ENCODE results near the gene TDG.
"Not testable (repeated sequence)": the region's sequence is repeated elsewhere in the genome, so short reads cannot be mapped to it uniquely, and the experiment has no call there.

Gene TDG

GRCh38 chr12:103960616-103961227, 5.0 kb upstream of the TDG start:
- DNase-seq (ENCODE audit: low read depth) = no peak

DNA sequence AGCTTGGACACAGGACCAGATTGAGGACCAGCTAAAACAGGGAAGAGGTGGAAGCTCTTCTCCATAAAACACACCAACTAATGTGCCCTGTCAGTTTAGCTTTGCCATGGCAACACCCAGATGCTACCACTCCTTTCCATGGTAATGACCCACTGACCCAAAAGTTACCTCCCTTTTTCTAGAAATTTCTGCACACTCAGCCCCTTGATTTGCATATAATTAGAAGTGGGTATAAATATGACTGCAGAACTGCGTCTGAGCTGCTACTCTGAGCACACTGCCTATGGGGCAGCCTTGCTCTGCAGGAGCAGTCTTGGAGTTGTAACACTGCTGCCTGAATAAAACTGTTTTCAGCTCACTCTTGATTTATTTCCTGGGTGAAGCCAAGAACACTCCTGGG, 3.2 kb upstream of the TDG start:
- DNase-seq (ENCODE audit: low read depth) = no peak

GRCh38 chr12:103964805-103965204, 867 bp upstream of the TDG start:
- no peak for DNase-seq (ENCODE audit: low read depth)

DNA sequence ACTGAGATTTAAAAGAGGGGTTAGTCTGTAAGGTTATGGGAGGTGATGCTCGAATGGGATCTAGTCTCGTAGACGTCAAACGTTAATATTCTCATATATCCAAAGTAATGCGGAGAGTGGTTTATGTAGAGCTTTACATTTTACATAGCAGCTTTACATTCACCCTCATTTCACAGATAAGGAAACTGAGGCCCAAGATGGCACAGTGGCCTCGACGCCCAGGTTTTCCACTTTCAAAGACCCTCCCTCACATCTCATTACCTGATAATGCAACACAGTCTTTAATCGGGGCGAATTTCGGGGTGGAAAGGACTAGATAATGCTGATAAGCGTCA, 450 bp upstream of the TDG start:
- DNase-seq (ENCODE audit: low read depth) = no peak

- DNase-seq (ENCODE audit: low read depth) = no peak
Measured at GRCh38 chr12:103966736-103967135, 1.1 kb downstream of the TDG start.

GRCh38 chr12:103969391-103969790, 3.7 kb downstream of the TDG start:
- DNase-seq (ENCODE audit: low read depth) = no peak

GRCh38 chr12:103973909-103974308, 8.2 kb downstream of the TDG start:
- DNase-seq (ENCODE audit: low read depth) = no peak

DNA sequence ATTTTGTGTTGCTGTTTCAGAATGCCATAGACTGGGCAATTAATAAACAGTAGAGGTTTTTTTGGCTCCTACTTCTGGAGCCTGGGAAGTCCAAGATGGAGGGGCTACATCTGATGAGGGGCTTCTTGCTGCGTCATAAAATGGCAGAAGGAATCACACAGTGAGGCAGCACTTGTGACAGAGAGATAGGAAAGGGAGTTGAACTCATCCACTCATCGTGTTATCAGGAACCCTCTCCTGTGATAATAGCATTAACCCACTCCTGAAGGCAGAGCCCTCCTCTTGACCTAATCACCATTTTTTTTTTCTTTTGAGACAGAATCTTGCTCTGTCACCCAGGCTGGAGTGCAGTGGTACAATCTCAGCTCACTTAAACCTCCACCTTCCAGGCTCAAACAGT, 9.7 kb downstream of the TDG start:
- no peak for DNase-seq (ENCODE audit: low read depth)

- no peak for DNase-seq (ENCODE audit: low read depth)
Measured at GRCh38 chr12:103978384-103978982, 12.8 kb downstream of the TDG start.

DNA sequence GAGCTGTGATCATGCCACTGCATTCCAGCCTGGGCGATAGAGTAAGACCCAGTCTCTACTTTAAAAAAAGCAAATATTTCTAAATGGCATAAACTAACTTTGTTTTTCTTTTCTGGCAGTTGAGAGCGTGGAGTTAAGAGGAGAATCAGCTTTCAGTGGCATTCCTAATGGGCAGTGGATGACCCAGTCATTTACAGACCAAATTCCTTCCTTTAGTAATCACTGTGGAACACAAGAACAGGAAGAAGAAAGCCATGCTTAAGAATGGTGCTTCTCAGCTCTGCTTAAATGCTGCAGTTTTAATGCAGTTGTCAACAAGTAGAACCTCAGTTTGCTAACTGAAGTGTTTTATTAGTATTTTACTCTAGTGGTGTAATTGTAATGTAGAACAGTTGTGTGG, 21.2 kb downstream of the TDG start:
- no peak for DNase-seq (ENCODE audit: low read depth)

GRCh38 chr12:103994235-103994634, 28.6 kb downstream of the TDG start:
- DNase-seq (ENCODE audit: low read depth) = no peak

- no peak for DNase-seq (ENCODE audit: low read depth)
Measured at GRCh38 chr12:103996595-103996994, 30.9 kb downstream of the TDG start.

DNA sequence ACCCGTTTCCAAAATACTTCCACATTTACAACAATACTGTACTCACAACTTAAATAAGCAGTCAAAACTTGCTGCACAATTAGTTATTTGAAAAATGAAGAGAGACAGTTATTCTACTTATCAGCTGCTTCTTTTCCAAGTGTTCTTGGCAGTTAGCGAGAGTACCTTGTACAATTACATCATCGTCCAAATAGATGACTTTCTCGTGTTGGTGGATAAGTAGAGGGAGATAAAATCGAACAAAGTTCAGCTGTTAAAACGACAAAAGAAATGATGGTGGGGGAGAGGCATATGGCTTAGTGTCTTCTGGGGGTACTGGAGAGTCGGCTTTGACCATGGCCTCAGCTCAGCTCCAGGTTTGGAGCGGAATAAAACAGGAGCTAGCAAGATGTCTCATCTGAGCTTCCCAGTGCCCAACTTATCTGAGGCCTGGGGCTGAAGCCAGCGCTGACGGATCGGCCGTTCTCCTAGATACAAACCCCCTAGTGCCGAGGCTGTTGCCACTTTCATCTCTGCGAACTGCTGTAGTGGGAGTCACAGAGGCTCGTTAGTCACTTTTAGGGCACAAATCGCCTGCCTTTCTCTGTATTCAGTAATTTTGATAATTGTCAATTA, 31.7 kb downstream of the TDG start:
- DNase-seq (ENCODE audit: low read depth) = no peak

- DNase-seq (ENCODE audit: low read depth) = no peak
Measured at GRCh38 chr12:103998976-103999375, 33.3 kb downstream of the TDG start.

DNA sequence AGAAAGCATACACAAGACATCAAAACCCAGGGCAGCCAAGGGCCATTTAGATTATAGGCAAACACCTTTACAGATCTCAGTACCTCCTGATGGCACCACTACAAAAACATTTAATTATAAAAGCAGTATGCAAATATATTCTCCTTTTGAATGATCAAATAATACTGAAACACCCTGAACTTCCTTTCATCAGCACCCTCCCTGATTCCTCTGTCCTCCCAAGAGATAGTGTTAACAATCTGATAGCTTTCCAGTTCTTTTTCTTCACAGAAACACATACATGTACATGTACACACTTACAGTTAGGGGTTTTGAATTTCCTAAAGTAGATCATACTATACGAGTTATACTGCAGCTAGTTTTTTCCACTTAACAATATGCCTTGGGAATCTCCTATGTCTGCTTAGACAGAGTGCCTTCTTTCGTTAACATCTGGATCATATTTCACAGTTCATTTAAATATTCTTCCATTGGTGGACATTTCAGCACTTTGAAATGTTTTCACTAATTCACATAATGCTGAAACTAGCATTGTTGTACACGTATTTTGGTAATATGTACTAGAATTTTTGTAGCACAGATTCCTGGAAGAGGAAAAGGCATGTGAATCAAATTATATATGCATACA, 35.2 kb downstream of the TDG start:
- DNase-seq (ENCODE audit: low read depth) = no peak

DNA sequence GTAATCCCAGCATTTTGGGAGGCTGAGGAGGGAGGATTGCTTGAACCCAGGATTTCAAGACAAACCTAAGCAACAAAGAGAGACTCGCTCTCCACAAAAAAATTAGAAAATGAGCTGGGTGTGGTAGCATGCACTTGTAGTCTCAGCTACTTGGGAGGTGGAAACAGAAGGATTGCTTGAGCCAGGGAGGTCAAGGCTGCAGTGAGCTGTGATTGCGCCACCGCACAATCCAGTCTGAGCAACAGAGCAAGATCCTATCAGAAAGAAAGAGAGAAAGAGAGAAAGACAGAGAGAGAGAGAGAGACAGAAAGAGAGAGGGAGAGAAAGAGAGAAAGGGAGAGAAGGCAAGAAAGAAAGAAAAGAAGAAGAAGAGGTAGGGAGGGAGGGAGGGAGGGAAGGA, 37.0 kb downstream of the TDG start:
- DNase-seq (ENCODE audit: low read depth) = no peak

- DNase-seq (ENCODE audit: low read depth) = no peak
Measured at GRCh38 chr12:104003596-104003995, 37.9 kb downstream of the TDG start.

- DNase-seq (ENCODE audit: low read depth) = no peak
Measured at GRCh38 chr12:104006929-104007328, 41.3 kb downstream of the TDG start.

DNA sequence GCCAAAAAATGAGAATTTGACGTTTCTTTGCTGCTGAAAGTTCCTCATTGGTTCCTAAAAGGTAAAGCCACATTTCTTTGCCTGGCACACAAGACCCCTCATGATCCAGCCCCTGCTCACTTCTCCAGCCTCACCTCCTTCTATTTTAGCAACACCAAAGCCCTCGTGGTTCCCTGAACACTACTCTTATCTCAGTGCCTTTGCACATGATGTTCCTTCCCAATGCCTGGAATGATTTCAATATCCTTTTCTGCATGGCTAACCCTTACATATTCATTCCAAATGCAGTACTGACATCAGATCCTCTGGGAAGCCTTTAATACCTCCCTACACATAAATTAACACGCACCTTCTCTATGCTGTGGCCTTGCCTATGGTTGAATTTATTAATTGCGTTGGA, 44.4 kb downstream of the TDG start:
- DNase-seq (ENCODE audit: low read depth) = no peak

DNA sequence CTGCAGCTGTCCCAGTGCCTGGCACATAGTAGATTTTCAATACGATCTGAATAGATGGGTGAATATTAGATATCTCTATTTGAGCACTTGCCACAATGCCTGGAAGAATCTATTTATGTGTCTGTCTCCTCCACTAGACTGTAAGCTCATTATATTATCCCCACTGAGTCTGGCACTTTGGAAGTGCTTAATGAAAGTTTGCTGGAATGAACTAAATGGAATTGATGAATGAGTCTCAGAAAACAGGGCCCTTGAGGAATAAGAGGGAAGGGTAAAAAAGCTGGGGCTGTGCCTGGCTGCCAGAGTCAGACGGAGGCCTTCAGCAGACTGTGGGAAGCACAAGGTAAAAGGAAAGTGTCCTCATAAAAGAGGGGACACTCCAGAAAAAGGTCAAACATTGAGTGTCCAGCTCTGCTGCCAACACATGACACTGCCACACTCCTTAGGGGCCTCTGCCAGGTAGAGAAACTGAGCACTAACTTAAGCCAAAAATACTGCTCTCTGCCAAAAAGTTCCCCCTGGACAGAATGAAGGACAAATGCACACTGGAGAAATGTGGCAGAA, 45.0 kb downstream of the TDG start:
- no peak for DNase-seq (ENCODE audit: low read depth)

DNA sequence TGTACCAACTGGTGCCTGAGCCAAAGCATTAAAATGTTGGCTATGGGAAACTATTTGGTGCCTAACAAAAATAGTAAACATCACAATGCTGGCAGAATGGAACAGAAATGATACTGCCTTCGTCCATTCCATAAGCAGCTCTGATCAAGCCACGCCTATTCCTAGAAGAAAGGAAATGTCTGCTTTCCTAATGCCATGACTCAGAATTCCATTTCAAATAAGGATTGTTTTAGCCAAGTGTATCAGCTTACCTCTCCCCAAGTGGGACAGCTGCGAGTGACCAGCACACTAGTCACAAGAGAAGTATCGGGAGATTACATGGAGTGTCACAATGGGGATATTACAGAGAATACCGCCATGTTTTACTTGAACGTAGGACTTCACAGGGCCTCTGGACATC, 45.6 kb downstream of the TDG start:
- peak; percentile 42 for DNase-seq (ENCODE audit: low read depth)

GRCh38 chr12:104012331-104012730, 46.7 kb downstream of the TDG start:
- DNase-seq (ENCODE audit: low read depth) = no peak

DNA sequence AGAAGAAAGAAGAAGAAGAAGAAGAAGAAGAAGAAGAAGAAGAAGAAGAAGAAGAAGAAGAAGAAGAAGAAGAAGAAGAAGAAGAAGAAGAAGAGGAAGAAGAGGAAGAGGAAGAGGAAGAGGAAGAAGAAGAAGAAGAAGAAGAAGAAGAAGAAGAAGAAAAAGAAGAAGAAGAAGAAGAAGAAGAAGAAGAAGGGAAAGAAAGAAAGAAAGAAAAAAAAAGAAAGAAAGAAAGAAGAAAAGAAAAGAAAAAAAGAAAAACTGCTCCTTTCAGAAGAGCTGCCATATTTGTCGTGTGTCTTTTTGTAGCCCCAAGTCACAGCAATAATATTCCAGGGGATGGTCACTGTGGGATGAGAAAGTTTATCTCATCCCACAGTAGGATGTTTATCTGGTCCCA, 56.2 kb downstream of the TDG start:
- not testable (repeated sequence) for DNase-seq (ENCODE audit: low read depth)

Data from GM04504 (cell line).